Retinal pigment epithelial cell (primary cell): ENCODE data around the gene CMA1.
"Not testable (repeated sequence)": the region's sequence is repeated elsewhere in the genome, so short reads cannot be mapped to it uniquely, and the experiment has no call there.

Source experiments
- DNase-seq: peaks from one replicate; pipeline ENCODE4 v3.0.0-alpha.2; 2010; ENCODE audit warnings: low read depth
- H3K4me3 ChIP-seq: 2 replicates; pipeline ENCODE4 v1.5.1; 2011; ENCODE audit warnings: mild to moderate bottlenecking, low read length, control low read depth, moderate library complexity
- TF ChIP-seq, protein P1 (sequence below): conservative IDR thresholded peaks from 2 replicates; pipeline ENCODE4 v1.5.1; 2011; ENCODE audit warnings: low read depth, low read length, control low read depth, inconsistent platforms

The CMA1 gene

GRCh38 chr14:24508155-24508840 lies at the start of gene CMA1:
Gene CMA1, minus strand, starts transcription at chr14:24508265. Its CDS starts 30 bp downstream, at chr14:24508235.
- TF ChIP-seq, protein P1, sequence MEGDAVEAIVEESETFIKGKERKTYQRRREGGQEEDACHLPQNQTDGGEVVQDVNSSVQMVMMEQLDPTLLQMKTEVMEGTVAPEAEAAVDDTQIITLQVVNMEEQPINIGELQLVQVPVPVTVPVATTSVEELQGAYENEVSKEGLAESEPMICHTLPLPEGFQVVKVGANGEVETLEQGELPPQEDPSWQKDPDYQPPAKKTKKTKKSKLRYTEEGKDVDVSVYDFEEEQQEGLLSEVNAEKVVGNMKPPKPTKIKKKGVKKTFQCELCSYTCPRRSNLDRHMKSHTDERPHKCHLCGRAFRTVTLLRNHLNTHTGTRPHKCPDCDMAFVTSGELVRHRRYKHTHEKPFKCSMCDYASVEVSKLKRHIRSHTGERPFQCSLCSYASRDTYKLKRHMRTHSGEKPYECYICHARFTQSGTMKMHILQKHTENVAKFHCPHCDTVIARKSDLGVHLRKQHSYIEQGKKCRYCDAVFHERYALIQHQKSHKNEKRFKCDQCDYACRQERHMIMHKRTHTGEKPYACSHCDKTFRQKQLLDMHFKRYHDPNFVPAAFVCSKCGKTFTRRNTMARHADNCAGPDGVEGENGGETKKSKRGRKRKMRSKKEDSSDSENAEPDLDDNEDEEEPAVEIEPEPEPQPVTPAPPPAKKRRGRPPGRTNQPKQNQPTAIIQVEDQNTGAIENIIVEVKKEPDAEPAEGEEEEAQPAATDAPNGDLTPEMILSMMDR = no peak
- H3K4me3 ChIP-seq = no peak within 1 kb of the TSS
- no peak for DNase-seq

GRCh38 chr14:24556756-24557155 lies 48.7 kb upstream of the CMA1 start:
- no peak overlapping the region for H3K4me3 ChIP-seq
- DNase-seq = no peak
- TF ChIP-seq, protein P1 = no peak

- not testable (repeated sequence) for DNase-seq, H3K4me3 ChIP-seq
These were observed 41.0 kb upstream of the CMA1 start for GRCh38 chr14:24549064-24549463.

DNA sequence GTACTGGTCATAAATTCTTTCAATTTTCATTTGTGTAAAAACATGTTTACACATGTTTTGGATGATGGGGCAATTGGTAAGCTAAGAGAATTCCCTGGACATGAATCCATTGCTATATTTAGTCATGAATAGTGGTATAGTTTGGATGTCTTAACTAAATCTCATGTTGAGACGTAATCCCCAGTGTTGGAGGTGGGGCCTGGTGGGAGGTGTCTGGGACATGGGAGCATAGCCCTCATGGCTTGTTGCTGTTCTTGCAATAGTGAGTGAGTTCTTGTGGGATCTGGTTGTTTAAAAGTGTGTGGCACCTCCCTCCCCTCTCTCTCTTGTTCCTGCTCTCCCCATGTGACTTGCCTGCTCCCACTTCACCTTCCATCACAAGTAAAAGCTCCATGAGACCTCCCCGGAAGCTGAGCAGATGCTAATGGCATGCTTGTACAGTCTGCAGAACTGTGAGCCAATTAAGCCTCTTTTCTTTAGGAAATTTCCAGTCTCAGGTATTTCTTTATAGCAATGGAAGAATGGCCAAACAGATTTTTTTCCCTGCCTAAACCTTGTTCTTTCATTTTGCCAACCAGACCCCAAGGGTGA lies 34.4 kb upstream of the CMA1 start:
- no peak overlapping the region for H3K4me3 ChIP-seq
- TF ChIP-seq, protein P1 = no peak
- DNase-seq = no peak

- H3K4me3 ChIP-seq = no peak overlapping the region
- DNase-seq = no peak
- TF ChIP-seq, protein P1 = no peak
These were observed 27.7 kb upstream of the CMA1 start for GRCh38 chr14:24535737-24536136.

GRCh38 chr14:24534286-24534685 lies 26.2 kb upstream of the CMA1 start:
- TF ChIP-seq, protein P1 = no peak

GRCh38 chr14:24525877-24526620 lies 18.0 kb upstream of the CMA1 start:
- not testable (repeated sequence) for DNase-seq, H3K4me3 ChIP-seq

More at GRCh38 chr14:24534286-24534685, 26.2 kb upstream of the CMA1 start:
- H3K4me3 ChIP-seq = no peak overlapping the region
- DNase-seq = no peak

DNA sequence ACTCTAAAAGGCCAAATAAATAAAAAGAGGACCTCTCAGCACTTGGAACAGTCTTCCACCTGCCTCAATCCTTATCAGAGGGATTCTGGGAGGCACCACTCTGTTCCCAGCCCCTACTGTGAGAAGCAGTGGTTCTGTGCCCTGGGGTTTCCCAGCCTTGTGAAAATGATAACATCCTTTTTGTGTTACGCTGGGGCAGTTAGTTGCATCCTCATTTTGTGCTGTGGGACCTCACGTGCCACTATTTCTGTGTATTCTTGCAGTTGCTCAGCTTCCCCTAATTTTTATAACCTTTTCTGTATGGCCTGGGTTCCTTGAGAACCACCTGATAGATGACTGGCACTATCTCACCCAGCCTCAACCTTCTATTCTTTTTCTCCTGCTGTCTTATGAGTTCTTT lies 10.8 kb upstream of the CMA1 start:
- TF ChIP-seq, protein P1 = no peak
- DNase-seq = no peak
- no peak overlapping the region for H3K4me3 ChIP-seq
